Esophagus (tissue), 2 donors: ENCODE results near the gene IKZF5. TPM values are rescaled to one million over a fixed set of nuclear protein-coding genes. Genes with fewer than 3 reads are reported as not detected.

Source experiments
- H3K27ac ChIP-seq, 2 donors: one replicate each; pipeline ENCODE4 v1.5.1; 2013; ENCODE audit warnings: low read depth in 2 of 2, mild to moderate bottlenecking in 2 of 2, inconsistent platforms in 1 of 2, low read length in 1 of 2, moderate library complexity in 1 of 2
- H3K27me3 ChIP-seq, 2 donors: one replicate each; pipeline ENCODE4 v1.6.1; 2013; ENCODE audit warnings: low read length in 2 of 2, control low read depth in 1 of 2, mild to moderate bottlenecking in 1 of 2; ENCODE audit not compliant: insufficient read depth in 2 of 2, control insufficient read depth in 1 of 2
- H3K36me3 ChIP-seq, 2 donors: one replicate each; pipeline ENCODE4 v1.6.1; 2013; ENCODE audit warnings: low read length in 1 of 2; ENCODE audit not compliant: control insufficient read depth in 2 of 2, insufficient read depth in 2 of 2
- H3K4me1 ChIP-seq, 2 donors: one replicate each; pipeline ENCODE4 v1.6.1; 2013; ENCODE audit warnings: low read length in 1 of 2; ENCODE audit not compliant: control insufficient read depth in 2 of 2, insufficient read depth in 2 of 2
- H3K4me3 ChIP-seq, 2 donors: one replicate each; pipeline ENCODE4 v1.5.1; 2013; ENCODE audit warnings: low read length in 2 of 2, mild to moderate bottlenecking in 2 of 2, low read depth in 1 of 2, moderate library complexity in 1 of 2
- H3K9me3 ChIP-seq, 2 donors: one replicate each; pipeline ENCODE4 v1.6.1; 2013; ENCODE audit warnings: mild to moderate bottlenecking in 2 of 2, low read depth in 1 of 2, low read length in 1 of 2, moderate library complexity in 1 of 2; ENCODE audit not compliant: control insufficient read depth in 2 of 2, insufficient read depth in 1 of 2
- WGBS, 2 donors: extraction: QIAGEN DNeasy Blood & Tissue Kit; methylation state at CpG; one replicate each; pipeline ENCODE4 v1.1.7; 2013; 5-methylcytosine and 5-hydroxymethylcytosine counted together
- polyA plus RNA-seq, 2 donors: library from polyadenylated mRNA; stranded (reverse); fragments of 200-250 nt; gene quantifications; one replicate each; pipeline ENCODE4 v1.2.3, GENCODE V29; 2013
- donor health status: healthy with polysubstance abuse.
- donor health status: Bipolar disorder and iron deficiency.

The IKZF5 gene
- polyA plus RNA-seq, 2 donors: 4.5 to 7.2 TPM

DNA sequence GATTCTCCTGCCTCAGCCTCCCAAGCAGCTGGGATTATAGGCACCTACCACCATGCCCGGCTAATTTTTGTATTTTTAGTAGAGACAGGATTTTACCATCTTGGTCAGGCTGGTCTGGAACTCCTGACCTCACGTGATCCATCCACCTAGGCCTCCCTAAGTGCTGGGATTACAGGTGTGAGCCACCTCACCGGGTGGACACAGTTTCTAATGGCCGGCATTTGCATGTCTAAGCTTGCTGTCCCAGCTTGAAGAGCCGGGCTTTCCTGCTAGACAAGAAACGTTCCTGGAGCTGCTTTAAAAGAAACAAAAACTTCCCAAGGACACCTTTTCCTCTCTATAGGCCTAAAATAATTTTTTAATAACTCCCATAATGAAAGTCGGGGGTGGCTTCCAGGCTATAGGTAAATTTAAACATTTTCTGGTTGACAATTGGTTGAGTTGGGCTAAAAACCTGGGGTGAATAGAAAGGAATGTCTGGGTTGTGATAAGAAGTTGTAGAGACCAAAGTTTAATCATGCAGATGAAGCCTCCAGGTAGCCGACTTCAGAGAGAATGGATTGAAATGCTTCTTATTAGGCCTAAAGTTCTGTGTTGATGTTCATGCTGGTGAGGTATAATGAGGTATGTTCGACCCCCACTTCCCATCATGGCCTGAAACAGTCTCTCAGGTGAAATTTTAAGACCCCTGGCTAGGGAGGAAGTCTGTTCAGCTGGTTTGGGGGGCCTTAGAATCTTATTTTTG, 9.0 kb upstream of the IKZF5 start:
- 60 to 63% methylated on average over 9 of the region's 9 CpGs for WGBS, 2 donors
- H3K9me3 ChIP-seq: no peaks in the 10 kb centered on the region
- H3K36me3 ChIP-seq: no peaks in the 10 kb centered on the region
- peaks cover 3 to 6% of the 10 kb centered on the region in 2 donors for H3K4me1 ChIP-seq
- no peaks in the 10 kb centered on the region for H3K27me3 ChIP-seq
- no peak overlapping the region for H3K4me3 ChIP-seq
- peak overlapping the region in 1 of 2 donors; percentile 77 for H3K27ac ChIP-seq

DNA sequence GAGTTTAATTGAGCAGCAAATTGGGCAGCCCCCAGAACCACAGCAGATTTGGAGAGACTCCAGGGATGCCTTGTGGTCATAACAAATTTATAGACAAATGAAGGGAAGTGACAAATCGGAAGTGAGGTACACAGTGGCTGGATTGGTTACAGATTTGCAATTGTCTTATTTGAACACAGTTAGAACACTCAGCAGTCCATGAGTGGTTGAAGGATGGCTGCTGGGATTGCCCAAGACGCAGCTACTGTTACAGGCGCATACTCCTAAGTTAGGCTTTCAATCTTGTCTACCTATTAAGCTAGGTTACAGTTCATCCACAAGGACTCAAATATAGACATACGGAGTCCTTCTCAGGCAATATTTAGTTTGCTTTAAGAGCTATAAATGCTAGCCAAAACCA, 7.6 kb upstream of the IKZF5 start:
- WGBS, 2 donors: 94 to 96% methylated on average over 4 of the region's 4 CpGs
- Histone ChIP-seq H3K9me3 (no peaks in the 10 kb centered on the region), H3K4me3 (no peak overlapping the region), H3K27ac (no peak overlapping the region), H3K4me1 (peaks cover 3 to 6% of the 10 kb centered on the region in 2 donors), H3K36me3 (no peaks in the 10 kb centered on the region), H3K27me3 (no peaks in the 10 kb centered on the region)

DNA sequence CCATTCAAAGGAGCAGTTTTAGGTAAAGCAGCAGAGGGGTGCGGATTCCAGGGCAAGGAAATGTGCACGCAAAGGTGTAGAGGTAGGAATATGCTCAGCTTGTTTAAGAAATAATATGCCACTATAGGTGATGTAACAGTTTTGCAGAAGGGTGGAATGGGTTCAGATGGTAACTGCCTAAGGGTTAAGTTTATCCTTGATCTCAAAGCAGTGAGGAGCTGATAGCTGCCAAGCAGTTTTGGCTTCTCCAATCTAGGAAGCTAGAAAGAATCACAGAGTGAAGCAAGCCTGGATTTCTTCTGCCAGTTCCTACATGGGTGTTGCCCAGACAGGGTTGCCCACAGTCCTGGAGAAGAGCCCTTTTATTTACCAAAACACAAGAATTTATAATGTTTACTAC, 6.2 kb upstream of the IKZF5 start:
- no peak overlapping the region for H3K27ac ChIP-seq
- peaks cover 3 to 6% of the 10 kb centered on the region in 2 donors for H3K4me1 ChIP-seq
- H3K9me3 ChIP-seq: no peaks in the 10 kb centered on the region
- H3K4me3 ChIP-seq: no peak overlapping the region
- 75 to 85% methylated on average over 2 of the region's 2 CpGs for WGBS, 2 donors
- H3K27me3 ChIP-seq: no peaks in the 10 kb centered on the region
- H3K36me3 ChIP-seq: no peaks in the 10 kb centered on the region

DNA sequence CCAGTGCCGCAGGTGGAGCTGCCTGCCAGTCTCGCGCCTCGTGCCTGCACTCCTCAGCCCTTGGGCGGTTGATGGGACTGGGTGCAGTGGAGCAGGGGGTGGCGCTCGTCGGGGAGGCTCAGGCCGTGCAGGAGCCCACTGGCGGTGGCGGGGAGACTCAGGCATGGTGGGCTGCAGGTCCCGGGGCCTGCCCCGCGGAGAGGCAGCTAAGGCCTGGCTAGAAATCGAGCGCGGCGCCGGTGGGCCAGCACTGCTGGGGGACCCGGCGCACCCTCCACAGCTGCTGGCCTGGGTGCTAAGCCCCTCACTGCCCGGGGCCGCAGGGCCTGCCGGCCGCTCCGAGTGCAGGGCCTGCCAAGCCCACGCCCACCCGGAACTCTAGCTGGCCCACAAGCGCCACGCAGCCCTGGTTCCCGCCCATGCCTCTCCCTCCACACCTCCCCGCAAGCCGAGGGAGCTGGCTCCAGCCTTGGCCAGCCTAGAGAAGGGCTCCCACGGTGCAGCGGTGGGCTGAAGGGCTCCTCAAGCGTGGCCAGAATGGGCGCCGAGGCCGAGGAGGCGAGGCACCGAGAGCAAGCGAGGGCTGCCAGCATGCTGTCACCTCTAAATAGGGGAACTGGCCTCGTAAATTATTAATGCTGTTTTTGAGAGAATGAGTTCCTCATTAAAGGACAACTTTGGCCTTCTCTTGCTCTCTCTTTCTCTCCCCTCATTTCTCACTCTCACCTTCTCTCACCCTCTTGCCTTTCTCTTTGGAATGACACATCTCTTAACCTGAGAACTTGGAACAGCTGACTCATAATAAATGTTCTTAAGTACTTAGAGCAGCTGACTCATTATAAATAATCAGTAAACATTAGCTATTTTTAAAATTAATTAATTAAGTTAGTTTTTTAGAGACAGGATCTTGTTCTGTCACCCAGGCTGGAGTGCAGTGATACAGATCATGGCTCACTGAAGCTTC, 5.1 kb upstream of the IKZF5 start:
- H3K9me3 ChIP-seq: no peaks in the 10 kb centered on the region
- peaks cover 3 to 6% of the 10 kb centered on the region in 2 donors for H3K4me1 ChIP-seq
- H3K36me3 ChIP-seq: no peaks in the 10 kb centered on the region
- peak overlapping the region in 1 of 2 donors; percentile 53 for H3K27ac ChIP-seq
- H3K27me3 ChIP-seq: no peaks in the 10 kb centered on the region
- H3K4me3 ChIP-seq: no peak overlapping the region
- 93 to 95% methylated on average over 43 of the region's 43 CpGs for WGBS, 2 donors

DNA sequence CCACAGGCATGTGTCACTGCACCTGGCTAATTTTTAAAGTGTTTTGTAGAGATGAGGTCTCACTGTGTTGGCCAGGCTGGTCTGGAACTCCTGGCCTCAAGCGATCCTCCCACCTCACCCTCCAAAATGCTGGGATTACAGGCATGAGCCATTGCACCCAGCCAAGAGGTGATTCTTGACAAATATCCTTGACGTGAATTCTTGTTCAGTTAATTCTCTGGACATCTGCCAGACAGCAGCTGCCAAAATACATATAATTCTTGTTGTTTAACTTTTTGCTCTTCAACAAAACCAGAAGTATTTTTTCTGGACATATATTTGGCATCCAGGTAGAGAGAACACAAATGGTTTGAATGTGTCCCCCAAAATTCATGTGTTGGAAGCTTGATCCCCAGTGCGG, 3.4 kb upstream of the IKZF5 start:
- H3K4me1 ChIP-seq: peaks cover 3 to 6% of the 10 kb centered on the region in 2 donors
- H3K9me3 ChIP-seq: no peaks in the 10 kb centered on the region
- no peak overlapping the region for H3K4me3 ChIP-seq
- no peaks in the 10 kb centered on the region for H3K27me3 ChIP-seq
- no peaks in the 10 kb centered on the region for H3K36me3 ChIP-seq
- WGBS, 2 donors: 66 to 70% methylated on average over 3 of the region's 3 CpGs
- H3K27ac ChIP-seq: no peak overlapping the region

DNA sequence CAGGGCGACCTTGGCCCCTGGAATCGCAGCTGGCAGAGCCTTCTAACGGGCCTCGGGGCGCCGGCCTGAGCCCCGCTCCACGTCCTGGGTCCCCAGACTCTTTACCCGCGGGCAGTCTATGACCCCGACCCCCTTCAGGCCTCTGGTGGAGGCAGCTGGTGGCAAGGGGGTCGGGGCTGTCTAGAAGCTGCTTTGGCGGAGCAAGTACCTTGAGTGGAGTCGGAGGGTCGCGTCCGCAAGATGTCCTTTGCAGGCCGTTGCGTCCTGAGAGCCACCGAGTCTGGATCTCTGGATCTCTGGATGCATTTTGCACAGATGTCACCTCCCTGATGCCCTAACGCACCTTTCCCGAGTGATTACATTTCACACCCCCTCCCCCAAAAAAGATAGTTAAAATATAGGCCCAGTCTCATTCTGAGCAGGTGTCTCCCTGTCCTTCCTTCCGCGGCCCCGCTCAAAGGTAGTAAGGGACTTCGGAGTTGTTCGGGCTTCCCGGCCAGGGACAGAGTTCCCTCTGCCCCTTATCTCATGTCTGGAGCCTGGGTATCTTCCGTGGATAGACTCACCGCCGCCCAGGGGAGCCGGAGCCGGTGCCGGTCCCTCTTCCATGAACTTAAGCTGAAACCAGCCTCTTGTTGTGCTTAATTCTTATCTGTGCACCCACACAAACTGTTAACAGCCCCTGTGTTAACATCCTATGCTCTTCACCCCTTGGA, 668 bp upstream of the IKZF5 start:
- H3K27ac ChIP-seq: peak overlapping the region; percentile 43 to 69
- H3K4me3 ChIP-seq: peak overlapping the region; percentile 91 to 98
- no peaks in the 10 kb centered on the region for H3K36me3 ChIP-seq
- H3K4me1 ChIP-seq: peaks cover 3 to 6% of the 10 kb centered on the region in 2 donors
- no peaks in the 10 kb centered on the region for H3K27me3 ChIP-seq
- 1% methylated on average over 27 to 34 of the region's 34 CpGs for WGBS, 2 donors
- no peaks in the 10 kb centered on the region for H3K9me3 ChIP-seq

DNA sequence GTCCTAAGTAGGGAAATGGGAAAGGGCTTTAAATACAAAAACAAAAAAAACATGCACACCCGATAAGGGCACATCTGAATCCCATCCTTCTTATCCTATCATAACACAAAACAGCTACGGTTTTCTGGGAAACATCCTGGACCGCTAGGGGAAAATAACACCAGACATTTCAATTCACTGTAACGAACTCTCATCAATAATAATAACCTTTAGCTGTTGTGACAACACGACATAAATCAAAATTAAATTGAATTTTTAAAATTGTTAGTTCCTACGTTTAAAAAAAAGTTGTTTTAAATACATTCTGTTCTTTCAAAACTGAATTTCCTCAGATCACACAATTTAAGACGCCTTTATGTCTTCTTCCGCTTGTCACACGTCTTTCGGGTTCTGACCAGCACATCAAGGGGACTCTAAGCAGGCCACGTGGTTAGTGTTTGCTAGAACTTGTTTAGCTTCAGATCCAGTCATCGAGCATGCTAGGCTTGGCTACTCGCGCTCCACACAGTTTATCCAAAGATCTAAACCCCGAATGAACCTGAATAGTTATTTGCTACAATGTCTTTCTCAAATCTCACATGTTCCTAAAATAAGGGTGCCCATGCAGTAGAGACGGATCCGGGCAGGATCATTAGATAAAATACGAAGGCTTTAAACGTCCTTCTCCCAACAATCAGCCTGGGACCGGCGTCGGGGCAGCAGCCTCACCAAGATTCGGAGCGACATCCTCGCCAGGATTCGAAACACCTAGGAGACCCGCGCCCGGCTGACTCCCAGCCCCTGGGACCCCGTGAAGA, 839 bp downstream of the IKZF5 start:
- Histone ChIP-seq H3K4me1 (no peaks in the 10 kb centered on the region), H3K4me3 (peak overlapping the region; percentile 94 to 98), H3K27me3 (no peaks in the 10 kb centered on the region), H3K9me3 (no peaks in the 10 kb centered on the region), H3K27ac (peak overlapping the region; percentile 79 to 93), H3K36me3 (no peaks in the 10 kb centered on the region)
- 2 to 3% methylated on average over 29 to 30 of the region's 30 CpGs for WGBS, 2 donors

DNA sequence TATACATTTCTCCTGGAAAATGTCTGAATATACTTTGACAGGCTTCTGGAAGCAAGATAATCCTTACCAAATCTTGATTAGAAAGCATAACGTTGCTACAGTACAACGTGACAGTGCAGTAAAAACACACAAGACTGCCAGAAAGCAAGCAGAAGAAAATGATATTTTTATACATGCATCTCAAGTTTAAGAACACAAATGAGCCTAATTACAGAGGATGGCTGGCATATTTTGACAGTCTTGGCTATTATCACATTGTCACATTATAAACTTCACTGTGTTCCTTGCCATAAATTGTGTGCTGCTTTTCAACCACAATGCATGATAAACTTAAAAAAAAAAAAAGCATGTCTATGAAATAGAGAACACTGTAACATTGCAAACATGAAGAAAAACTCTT, 4.3 kb downstream of the IKZF5 start:
- H3K27me3 ChIP-seq: no peaks in the 10 kb centered on the region
- no peaks in the 10 kb centered on the region for H3K36me3 ChIP-seq
- H3K27ac ChIP-seq: no peak overlapping the region
- H3K9me3 ChIP-seq: no peaks in the 10 kb centered on the region
- WGBS, 2 donors: 39 to 42% methylated on average over 2 of the region's 2 CpGs
- no peaks in the 10 kb centered on the region for H3K4me1 ChIP-seq
- H3K4me3 ChIP-seq: no peak overlapping the region

DNA sequence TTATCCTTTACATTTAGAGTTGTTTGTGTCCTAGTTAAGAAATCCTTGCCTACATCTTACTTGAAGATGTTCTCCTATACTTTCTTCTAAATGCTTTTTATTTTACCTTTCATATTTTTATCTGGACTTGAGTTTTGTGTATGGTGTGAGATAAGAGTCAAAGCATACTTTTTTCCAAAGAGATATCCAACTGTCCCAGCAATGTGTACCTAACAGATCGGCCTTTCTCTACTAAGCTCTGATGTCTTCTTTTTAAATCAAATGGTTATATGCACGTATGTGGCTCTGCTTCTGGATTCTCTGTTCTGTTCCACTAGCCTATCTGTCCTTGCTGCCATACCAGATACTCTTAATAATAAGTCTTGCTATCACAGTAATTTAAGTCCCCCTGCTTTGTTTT, 7.2 kb downstream of the IKZF5 start:
- Histone ChIP-seq H3K27ac (no peak overlapping the region), H3K27me3 (no peaks in the 10 kb centered on the region), H3K4me3 (no peak overlapping the region), H3K36me3 (no peaks in the 10 kb centered on the region), H3K4me1 (peaks cover 0 to 2% of the 10 kb centered on the region in 2 donors), H3K9me3 (peaks cover 0 to 2% of the 10 kb centered on the region in 2 donors)
- WGBS, 2 donors: 98% methylated on average over 2 of the region's 2 CpGs
